Stimulated activated CD8-positive, alpha-beta memory T cell treated with anti-CD3 and anti-CD28 coated beads, Interleukin-15, amount 100 ng/mL, for 4 hours (primary cell): ENCODE results near the gene RRAGC.
"Not testable (repeated sequence)": the region's sequence is repeated elsewhere in the genome, so short reads cannot be mapped to it uniquely, and the experiment has no call there.

Experiments used
- DNase-seq, 2 donors: peaks; one replicate each; pipeline ENCODE4 v3.0.0-alpha.2; 2020; ENCODE audit warnings: low read depth in 2 of 2

Gene RRAGC

DNA sequence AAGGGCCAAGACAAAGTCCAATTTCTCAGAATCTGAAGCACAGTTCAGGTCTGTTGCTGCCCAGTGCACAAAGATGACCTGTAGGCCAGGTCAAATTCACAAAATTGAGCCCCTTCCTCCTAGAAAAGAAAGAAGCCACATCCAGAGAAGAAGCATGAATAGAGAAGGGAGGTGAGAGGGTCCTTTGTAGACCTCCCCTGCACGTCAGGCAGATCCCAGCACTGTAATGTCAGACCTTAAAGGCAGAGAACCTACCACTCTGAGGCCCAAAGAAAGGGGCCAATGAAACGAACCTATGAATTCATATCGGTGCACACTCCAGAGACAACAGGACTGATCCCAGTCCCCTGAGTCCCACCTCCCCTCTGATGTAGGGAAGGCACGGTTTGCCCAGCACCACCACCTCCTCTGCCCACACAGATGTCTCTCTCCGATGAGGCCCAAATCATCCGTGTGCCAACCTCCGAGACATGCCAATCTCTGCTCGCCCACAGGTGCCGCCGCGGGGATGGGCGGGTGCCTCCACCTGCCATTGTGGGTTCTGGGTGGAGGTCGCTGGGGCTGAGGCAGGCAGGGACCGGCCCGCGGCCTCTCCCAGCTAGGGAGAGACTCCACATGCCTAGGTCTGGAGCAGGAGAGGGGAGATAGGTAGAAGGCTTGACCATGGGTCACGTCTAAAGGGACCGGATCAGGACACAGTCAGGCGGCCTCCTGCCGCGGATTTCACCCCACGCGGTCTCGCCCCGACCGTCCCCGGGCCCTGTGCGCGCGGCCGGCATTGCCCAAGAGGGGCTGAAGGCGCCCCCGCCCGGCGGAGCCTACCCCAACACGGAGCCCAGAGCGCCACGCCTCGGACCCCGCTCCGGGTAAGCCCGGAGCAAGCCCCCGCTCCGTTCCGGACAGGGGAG, 42.1 kb downstream of the RRAGC start:
- DNase-seq = no peak

GRCh38 chr1:38815903-38816627, 43.5 kb downstream of the RRAGC start:
- DNase-seq = no peak

DNA sequence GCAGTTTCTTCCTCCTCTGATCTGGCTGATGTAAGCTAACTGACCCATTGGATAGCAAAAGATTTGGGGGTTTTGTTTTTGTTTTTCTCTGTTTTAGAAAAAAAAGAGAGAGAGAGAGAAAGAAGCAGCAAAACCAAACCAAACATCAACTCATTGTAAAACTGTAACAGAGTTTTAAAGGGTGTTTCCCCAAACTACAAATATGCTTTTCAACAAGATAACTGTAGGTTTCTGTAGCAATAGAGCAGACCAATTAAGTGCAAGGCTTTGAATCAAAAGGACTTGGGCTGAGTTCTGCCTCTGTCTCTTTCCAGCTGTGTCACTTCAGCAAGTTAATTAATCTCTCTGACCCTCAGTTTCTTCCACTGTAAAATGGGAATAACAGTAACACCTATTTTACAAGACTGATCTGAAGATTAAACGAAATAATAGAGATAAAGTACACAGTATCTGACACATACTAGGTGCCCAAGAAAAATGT, 44.5 kb downstream of the RRAGC start:
- DNase-seq = no peak

DNA sequence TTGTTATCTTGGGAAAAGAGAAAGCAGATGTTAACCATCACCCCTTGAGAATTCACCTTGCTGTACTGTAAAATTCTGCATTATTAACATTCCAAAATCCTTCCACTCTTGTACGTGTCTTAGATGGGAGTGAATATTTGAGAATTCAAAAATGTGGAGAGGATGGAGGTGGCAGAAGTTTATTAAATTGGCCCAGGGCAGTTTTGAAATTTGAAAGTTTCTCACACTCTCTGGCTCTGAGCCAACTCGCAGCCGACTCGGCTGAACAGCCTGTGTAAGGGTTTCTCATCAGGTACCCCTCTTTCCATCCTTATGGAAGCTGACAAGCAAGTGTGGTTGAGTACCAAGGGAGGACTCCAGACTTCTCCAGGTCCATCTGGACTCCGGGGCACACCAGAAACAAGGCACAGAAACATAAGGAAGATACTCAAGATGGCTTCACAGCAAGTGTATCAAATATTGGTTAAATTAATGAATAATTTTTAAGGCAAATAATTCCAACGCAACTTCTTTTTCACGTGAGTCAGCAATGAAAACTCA, 45.1 kb downstream of the RRAGC start:
- DNase-seq = no peak

- DNase-seq = no peak
Observed at GRCh38 chr1:38812981-38813380, 46.6 kb downstream of the RRAGC start.

DNA sequence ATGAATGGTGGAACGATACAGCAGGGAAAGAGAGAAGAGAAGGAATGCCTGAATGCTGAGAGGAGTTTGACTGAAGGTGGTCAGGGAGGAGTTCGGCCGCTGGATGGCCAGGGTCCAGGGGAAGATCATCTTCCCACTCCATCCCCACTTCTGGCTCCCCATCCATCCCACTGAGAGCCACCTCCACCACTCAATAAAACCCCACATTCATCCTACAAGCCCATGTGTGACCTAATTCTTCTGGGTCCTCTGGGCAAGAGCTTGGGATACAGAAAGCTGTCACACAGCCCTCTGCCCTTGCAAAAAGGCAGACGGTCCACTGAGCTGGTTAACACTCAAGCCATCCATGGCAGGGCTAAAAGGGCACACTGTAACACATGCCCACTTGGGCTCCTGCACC, 48.1 kb downstream of the RRAGC start:
- DNase-seq = not testable (repeated sequence)

DNA sequence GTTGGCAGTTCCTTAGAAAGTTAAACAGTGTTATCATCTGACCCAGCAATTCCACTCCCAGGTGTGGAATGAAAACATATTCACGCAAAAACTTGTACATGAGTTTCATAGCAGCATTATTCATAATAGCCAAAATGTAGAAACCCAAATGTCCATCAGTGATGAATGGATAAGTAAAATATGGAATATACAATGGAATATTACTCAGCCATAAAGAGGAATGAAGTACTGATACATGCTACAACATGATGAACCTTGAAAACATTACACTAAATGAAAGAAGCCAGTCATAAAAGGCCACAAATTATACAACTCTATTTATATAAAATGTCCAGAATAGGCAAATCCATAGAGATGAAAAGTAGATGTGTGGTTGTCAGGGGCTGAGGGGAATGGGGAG, 53.5 kb downstream of the RRAGC start:
- DNase-seq = no peak

DNA sequence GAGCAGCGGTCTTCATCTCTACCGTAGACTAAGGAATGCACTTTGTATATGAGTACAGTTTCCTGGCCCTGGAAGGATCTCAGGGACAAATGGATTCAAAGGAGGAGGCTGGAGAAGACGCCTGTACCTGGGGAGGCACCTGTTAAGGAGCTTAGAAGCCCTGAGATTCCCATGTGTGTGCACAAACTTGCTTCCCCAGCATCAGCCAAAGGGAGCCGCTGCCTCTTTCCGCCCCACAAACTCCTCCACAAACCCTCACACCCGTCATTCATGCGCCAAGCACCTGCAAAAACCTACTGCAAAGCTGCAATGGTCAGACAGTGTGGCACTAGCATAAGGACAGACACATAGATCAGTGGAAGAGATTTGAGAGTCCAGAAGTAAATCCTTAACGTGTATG, 54.5 kb downstream of the RRAGC start:
- DNase-seq = no peak

DNA sequence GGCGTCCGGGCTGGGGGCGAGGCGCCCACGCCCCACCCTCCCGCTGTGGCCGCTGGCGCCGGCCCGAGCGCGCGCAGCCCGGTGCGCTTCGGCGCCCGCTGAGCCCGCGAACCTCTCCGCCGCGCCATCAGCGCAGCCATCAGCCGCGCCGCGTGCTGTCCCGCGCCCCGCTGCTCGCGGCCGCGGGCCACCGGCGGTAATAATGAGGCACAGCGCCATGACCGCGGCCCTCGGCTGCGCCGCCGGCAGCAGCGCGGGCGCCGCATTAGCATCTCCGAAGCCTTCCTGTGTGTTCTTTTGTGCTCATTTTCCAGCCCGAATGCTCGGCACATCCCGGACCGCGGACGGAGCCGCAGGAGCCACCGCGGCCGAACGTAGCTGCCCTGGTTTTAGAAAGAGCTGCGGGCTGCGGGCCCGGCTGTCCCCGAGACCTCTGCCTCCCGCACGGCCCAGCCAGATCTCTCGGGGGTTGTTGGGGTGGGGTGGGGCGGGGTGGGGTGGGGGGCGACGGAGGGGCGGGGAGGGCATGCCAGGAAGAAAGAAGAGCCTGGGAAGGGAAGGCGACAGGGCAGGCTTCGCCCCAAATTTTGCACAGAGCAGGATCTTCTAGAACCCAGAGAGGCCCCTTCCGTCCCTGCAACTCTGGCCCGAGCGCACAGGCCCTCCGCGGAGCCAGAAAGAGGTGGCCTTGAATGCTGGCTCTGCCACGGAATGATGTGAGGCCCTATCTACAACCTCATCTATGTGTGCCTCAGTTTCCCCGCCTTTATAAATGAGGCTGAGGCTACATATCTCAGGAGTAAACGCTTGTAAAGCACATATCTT, 55.3 kb downstream of the RRAGC start:
- no peak for DNase-seq

GRCh38 chr1:38803647-38804046, 55.9 kb downstream of the RRAGC start:
- no peak for DNase-seq

DNA sequence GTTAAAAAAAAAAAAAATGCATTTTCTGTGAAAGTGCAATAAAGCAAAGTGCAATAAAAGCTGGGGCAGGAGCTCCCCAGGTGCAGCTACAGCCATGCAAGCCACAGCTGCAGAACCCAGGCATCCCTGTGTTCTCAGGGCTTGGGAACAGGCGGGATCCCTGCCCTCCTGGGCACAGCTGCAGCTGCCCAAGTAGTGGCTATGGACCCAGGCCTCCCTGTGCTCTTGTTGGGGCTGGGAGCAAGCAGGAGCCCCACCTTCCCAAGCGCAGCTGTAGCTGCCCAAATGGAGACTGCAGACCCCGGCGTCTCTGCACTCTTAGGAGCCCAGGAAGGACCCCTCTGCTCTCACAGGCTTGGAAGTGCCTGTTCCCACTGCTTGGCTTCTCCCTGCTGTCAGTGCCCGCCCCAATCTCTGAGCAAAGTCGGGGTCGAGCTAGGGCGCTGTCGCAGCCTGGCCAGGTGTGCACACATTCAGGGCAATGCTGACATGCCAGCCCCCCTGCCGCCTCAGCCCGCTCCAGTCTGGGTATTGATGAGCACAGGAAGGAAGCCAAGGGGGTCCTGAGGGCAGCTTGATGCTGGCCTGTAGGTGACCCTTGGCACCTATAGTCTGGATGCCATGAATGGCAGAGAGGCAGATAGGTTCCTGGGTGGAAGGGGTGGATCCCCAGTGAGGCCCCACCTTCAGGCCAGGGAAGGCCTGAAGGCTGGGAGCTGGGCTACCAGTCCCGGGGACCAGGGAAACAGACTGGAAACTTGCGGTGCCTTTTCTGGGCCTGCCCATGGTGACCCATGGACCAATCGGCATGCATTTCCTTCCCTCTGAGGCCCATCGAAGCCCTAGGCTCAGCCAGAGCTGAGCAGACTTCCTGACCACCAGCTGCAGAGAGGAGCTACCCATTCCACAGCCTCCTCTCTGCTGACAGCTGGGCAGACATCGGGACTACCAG, 58.6 kb downstream of the RRAGC start:
- DNase-seq = no peak

- DNase-seq = no peak
Observed at GRCh38 chr1:38793299-38793698, 66.3 kb downstream of the RRAGC start.

DNA sequence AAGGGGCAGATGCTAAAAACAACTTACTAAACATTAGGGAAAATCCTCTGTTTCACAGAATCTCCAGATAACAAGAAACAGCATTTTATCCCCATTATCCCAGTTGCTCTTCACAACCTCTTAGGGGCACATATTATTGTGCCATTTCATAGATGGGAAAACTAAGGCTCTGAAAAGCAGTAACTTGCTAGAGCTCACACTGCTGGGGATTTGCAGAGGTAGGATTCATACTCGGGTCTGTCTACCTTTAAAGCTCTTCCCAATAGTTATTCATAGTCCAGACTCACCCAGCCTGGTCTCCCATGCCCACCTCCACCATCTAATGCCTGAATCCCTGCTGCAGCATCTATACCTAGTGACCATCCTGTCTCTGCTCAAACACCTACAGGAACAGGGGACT, 67.7 kb downstream of the RRAGC start:
- DNase-seq = no peak

- DNase-seq = no peak
Observed at GRCh38 chr1:38791164-38791515, 68.4 kb downstream of the RRAGC start.

DNA sequence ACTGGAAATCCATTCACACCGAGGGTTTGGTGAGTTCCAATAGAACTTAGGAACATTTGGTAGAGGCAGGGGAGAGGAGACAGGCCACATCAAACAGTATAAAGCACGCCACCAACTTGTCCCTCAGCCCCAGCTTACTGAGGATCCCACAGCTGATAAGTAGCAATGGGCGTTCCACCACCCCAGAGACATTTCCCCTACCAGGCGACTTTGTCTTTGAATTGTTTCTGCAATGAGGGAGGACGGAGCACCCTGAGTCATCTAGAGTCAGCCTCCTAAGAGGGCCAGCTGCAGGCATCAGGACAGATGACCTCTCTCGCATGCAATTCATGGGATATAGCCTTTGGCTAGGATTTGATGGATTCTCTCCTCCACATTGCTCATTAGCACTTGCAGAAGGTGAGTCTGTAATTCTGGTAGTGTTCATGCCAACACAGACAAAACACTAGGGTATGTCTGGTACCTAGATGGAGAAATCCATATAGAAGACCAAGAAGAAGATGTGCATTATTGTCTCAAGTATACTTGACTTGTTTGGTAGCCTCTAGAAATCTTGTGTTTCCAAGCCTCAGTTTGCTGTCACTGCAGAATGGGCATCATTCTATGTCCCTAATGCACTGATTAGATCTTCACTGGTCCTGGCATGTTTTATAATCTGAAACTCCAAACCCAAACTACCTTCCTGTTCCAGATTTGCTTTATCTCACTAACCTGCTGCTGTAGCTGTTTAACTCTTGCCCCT, 69.0 kb downstream of the RRAGC start:
- DNase-seq = no peak

DNA sequence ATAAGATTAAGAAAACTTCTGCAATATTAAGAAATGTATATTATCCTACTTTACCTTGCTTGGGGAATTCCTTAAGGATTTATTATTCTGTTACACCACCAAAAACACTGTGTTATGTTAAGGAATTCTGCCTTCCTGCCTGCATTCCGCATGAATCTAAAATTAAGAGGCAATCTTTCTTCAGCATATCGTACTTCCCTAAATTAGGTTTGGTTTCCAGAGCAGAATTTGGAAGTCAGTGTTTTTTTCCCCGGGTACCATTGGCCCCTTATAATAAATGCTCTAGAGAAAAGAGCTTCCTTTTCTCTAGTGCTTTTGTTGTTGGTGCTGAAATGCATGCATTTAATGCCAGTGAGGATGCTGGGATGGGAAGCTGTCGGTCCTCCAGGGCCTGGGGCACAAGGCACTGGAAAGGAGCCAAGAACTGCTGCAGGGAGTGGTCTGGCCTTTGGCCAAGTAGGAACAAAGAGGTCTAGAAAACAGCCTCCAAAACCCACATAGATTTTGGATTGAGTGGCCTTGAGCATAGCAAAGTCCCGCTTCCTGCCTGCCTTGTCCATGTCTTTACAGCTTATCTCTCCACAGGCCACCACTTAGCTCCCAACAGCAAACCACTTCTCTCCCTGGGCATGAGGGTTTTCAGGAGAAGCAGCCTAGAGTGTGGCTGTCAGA, 69.9 kb downstream of the RRAGC start:
- DNase-seq = no peak

DNA sequence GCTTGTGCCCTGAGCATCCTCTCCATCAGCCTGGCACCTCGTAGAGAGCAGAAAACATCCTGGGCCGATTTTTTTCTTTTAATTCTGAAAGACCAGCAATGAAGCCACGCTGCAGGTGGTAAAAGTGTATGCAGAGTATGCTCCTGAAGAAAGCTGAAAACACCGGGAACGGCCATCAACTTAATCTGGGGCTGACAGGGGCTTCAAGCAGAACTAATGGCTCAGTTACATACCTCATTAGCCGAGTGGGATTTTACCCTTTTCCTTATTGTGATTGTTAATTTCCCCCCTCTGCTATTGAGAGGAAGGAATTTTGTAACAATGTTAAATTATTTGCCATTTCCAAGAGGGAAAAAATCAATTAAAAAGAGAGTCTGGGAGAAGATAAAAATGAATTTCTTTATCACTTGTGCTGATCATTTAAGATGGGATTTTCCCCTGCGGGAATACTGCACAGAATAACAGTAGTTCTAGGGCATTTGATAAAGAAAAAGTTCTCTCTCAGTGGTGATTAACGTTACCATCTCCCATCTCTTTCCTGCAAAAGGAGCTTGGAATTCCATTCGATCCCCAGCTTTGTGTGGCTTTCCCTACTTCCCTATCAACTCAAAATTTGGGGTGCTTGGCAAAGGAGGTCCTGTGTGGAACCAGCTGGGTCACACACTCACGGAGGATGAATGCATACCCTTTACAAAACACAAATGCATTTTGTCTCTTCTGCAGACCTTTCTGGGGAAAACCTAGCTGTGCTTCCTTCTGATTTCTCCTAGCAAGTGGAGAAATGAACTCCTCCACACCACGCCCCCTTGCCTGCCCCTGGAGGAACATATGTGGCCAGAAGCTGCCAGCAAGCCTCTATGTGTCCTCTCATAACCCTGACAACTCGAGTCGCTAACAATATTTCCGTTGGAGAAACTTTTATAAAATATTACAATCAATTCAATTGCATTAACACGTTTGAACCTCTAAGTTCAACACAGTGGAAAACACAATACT, 70.9 kb downstream of the RRAGC start:
- no peak for DNase-seq
